ENCODE measurements around the gene MCRIP2. TPM values are rescaled to one million over a fixed set of nuclear protein-coding genes. Genes with fewer than 3 reads are reported as not detected.

Gene MCRIP2
- total and polyA plus RNA-seq, 2 of the 8 experiments (the other 6 are each of a cell fraction or from before 2014, with no cell fraction given) = 45.4 to 75.5 TPM

DNA sequence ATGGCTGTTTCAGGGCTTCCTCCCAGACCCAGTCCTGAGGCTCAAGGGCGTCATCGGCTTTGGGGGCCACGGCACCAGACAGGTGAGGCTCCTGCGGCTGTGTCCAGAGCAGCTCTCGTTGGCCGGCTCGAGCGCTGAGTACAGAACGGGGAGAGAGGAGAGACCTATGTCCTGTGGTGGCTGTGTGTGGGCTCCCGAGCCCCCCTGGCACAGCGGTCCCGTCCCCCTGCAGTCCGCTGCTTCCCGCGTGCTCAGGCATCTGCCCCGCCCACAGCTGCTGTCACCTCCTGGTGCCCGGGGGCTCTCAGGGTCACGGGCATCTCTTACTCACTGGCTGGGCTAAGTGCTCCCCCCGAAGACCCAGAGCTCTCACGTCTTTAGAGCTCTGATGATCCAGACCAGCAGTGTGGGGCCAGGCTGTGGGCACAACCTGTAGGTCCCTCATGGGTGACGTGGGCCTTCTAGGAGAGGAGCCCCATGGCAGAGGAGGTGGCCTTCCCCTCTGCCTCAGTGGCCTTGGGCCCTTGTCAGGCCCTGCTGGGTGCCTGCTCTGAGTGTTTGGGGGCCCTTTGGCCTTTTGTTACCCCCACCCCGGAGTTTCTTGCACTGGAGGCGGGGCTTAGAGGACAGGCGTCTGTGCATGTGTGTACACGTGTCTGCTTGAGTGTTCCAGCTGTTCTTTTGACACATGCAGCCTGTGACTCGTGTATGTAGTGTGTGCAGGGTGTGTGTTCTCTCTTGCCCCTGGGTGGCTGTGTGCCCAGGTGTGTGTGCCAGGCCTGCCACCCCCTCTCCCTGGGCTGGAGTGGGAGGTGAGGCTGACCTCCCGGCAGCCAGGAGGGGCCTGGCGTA lies 11.1 kb downstream of the MCRIP2 start:
- Histone ChIP-seq H3K9me3 (ENCODE audit: insufficient read depth in 2 of 2, low read depth in 1 of 2, low read length in 1 of 2) (no peaks in the 10 kb centered on the region), H3K23me2 (ENCODE audit: low read depth, low read length) (peaks cover 7% of the 10 kb centered on the region), H4K20me1 (replicated peaks in 1 of 2; ENCODE audit: control insufficient read depth in 1 of 2, insufficient read depth in 2 of 2, low read length in 2 of 2) (peaks cover 0 to 2% of the 10 kb centered on the region in 2 experiments), H2BK12ac (ENCODE audit: low read depth, low read length) (no peak overlapping the region), H4K8ac (ENCODE audit: extremely low read depth, insufficient read depth, low read length) (no peak overlapping the region; the same call in 1 of the 2 replicates), H3K14ac (ENCODE audit: insufficient read length) (no peak overlapping the region), H2AFZ (ENCODE audit: low read length) (no peak overlapping the region), H2BK120ac (replicated peaks; ENCODE audit: low read depth, low read length) (no peak overlapping the region), H3K4ac (replicated peaks; ENCODE audit: insufficient read length, low read depth, low read length) (no peak overlapping the region), H3K27me3 (replicated peaks in 1 of 4; ENCODE audit: control insufficient read depth in 3 of 4, extremely low read depth in 1 of 4, insufficient read depth in 3 of 4, low read length in 3 of 4) (no peaks in the 10 kb centered on the region), H2BK15ac (ENCODE audit: low read length) (no peak overlapping the region), H3K79me2 (ENCODE audit: control insufficient read depth in 1 of 2, insufficient read depth in 2 of 2, low read length in 2 of 2) (no peaks in the 10 kb centered on the region), H3K9ac (replicated peaks in 1 of 4; ENCODE audit: extremely low read depth in 1 of 4, low read depth in 3 of 4, low read length in 3 of 4) (no peak overlapping the region), H3K23ac (ENCODE audit: insufficient read length) (no peak overlapping the region), H3K4me3 (ENCODE audit: extremely low read depth in 1 of 4, insufficient read depth in 2 of 4, low read depth in 3 of 4, low read length in 4 of 4) (no peak overlapping the region), H3K18ac (ENCODE audit: extremely low read depth, low read length) (no peak overlapping the region), H3K36me3 (ENCODE audit: control insufficient read depth in 2 of 4, insufficient read depth in 4 of 4, low read length in 3 of 4) (peaks cover 0 to 35% (median 1%) of the 10 kb centered on the region in 4 experiments; a peak in 1 of 8 replicates), H2AK5ac (ENCODE audit: low read depth, low read length) (no peak overlapping the region), H3K27ac (ENCODE audit: low read depth, low read length) (no peak overlapping the region), H3K4me1 (replicated peaks in 1 of 4; ENCODE audit: control insufficient read depth in 3 of 4, insufficient read depth in 4 of 4, low read length in 3 of 4) (peaks cover 0 to 4% (median under 1%) of the 10 kb centered on the region in 4 experiments; a peak in 4 of 7 replicates), H3K79me1 (ENCODE audit: low read depth, low read length) (no peaks in the 10 kb centered on the region), H2BK5ac (ENCODE audit: low read depth, low read length) (no peak overlapping the region), H3K4me2 (ENCODE audit: insufficient read depth in 1 of 2, low read depth in 2 of 2, low read length in 2 of 2) (no peak overlapping the region), H4K91ac (replicated peaks; ENCODE audit: insufficient read length, low read length) (no peak overlapping the region), H4K5ac (ENCODE audit: insufficient read length, low read depth, low read length) (no peak overlapping the region), H2BK20ac (ENCODE audit: low read length) (no peak overlapping the region), H3K56ac (replicated peaks; ENCODE audit: insufficient read length, low read depth, low read length) (no peak overlapping the region)
- 90% methylated on average over 18 of the region's 28 CpGs; no CpG with 5 or more reads in 1 of the 2 experiments for WGBS, 2 experiments (ENCODE audit: extremely low coverage in 1 of 2, insufficient coverage in 1 of 2, insufficient read length in 1 of 2, insufficient replicate concordance in 2 of 2, low coverage in 1 of 2, low lambda C conversion rate in 2 of 2, missing lambda C conversion rate in 1 of 2)
- FAIRE-seq = no peak
- ChIA-PET POLR2A (ENCODE audit: partially characterized antibody) (interaction anchor here (0.7 to 1.9 kb wide), 5 partner anchors 10 to 78 kb away, joined by 3 to 4 read pairs (median 3); partner anchors contain the start of genes METTL26 and RHOT2), CTCF (ENCODE audit: partially characterized antibody) (interaction anchor here (1.0 to 7.9 kb wide), 5 partner anchors 8 to 52 kb away, joined by 3 to 104 read pairs (median 3); partner anchors contain the start of gene RHOT2)
- no peak for DNase-seq (ENCODE audit: low read depth in 1 of 2, low spot score in 2 of 2)
- no peak for TF ChIP-seq SIX5 (IDR thresholded peaks at IDR 0.05; ENCODE audit: low read depth, low read length)
- TF ChIP-seq JUND (IDR thresholded peaks at IDR 0.05; ENCODE audit: low read length) = no peak
- no peak for TF ChIP-seq BCL11A (IDR thresholded peaks at IDR 0.05; ENCODE audit: low read depth in 2 of 2, low read length in 2 of 2)
- no peak for TF ChIP-seq EZH2 (IDR thresholded peaks at IDR 0.05; ENCODE audit: low read depth, low read length, severe bottlenecking)
- no peak for TF ChIP-seq SUZ12 (IDR thresholded peaks at IDR 0.05; ENCODE audit: low read length)
- TF ChIP-seq SAP30 (IDR thresholded peaks at IDR 0.05; ENCODE audit: insufficient read depth, insufficient replicate concordance, low read length) = no peak
- TF ChIP-seq BRCA1 (IDR thresholded peaks at IDR 0.05; ENCODE audit: low read depth, low read length) = no peak
- TF ChIP-seq RAD21 (IDR thresholded peaks at IDR 0.05 in 1 of 2, conservative IDR thresholded peaks at IDR 0.05 in 1 of 2; ENCODE audit: low read depth in 2 of 2, low read length in 2 of 2) = no peak
- TF ChIP-seq GABPA (IDR thresholded peaks at IDR 0.05; ENCODE audit: borderline replicate concordance, insufficient read depth, low read length) = no peak
- no peak for TF ChIP-seq KDM4A (IDR thresholded peaks at IDR 0.05; ENCODE audit: low read depth, low read length, severe bottlenecking)
- TF ChIP-seq, protein P1, sequence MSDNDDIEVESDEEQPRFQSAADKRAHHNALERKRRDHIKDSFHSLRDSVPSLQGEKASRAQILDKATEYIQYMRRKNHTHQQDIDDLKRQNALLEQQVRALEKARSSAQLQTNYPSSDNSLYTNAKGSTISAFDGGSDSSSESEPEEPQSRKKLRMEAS (IDR thresholded peaks at IDR 0.05) = no peak

Measured in H1 (cell line).